Astrocyte (in vitro differentiated cells and primary cell): ENCODE measurements around the gene PTPN5. TPM values are rescaled to one million over a fixed set of nuclear protein-coding genes. Genes with fewer than 3 reads are reported as not detected.

ENCODE experiments used
- DNase-seq: peaks from one replicate; pipeline ENCODE4 v3.0.0-alpha.2; 2010; ENCODE audit warnings: low read depth
- FAIRE-seq: peaks from 2 replicates; lab custom pipeline; 2011; peaks lifted over from hg19 to GRCh38; lab: Jason Lieb, UNC
- H2AFZ ChIP-seq: 2 replicates; pipeline ENCODE4 v1.6.0; 2012; ENCODE audit warnings: low read depth, low read length, inconsistent platforms
- H3K27ac ChIP-seq: 2 replicates; pipeline ENCODE4 v1.5.1; 2011; ENCODE audit warnings: low read depth, low read length, inconsistent platforms
- H3K27me3 ChIP-seq: 2 replicates; pipeline ENCODE4 v1.6.0; 2011; ENCODE audit warnings: low read length, inconsistent platforms; ENCODE audit not compliant: insufficient read depth
- H3K36me3 ChIP-seq: 2 replicates; pipeline ENCODE4 v1.5.1; 2011; ENCODE audit warnings: low read length, inconsistent platforms; ENCODE audit not compliant: insufficient read depth
- H3K4me1 ChIP-seq: 2 replicates; pipeline ENCODE4 v1.5.1; 2011; ENCODE audit warnings: low read length, inconsistent platforms; ENCODE audit not compliant: insufficient read depth
- H3K4me2 ChIP-seq: 2 replicates; pipeline ENCODE4 v1.6.0; 2012; ENCODE audit warnings: low read length, inconsistent platforms
- H3K4me3 ChIP-seq: 2 replicates; pipeline ENCODE4 v1.5.1; 2011; ENCODE audit warnings: low read depth, mild to moderate bottlenecking, low read length, inconsistent platforms; ENCODE audit not compliant: insufficient read depth
- H3K79me2 ChIP-seq: 2 replicates; pipeline ENCODE4 v1.6.0; 2012; ENCODE audit warnings: mild to moderate bottlenecking, low read length, inconsistent platforms; ENCODE audit not compliant: insufficient read depth
- H3K9ac ChIP-seq: 2 replicates; pipeline ENCODE4 v1.6.0; 2012; ENCODE audit warnings: mild to moderate bottlenecking, low read length, inconsistent platforms
- H3K9me3 ChIP-seq: 2 replicates; pipeline ENCODE4 v1.5.1; 2012; ENCODE audit warnings: low read depth, mild to moderate bottlenecking, low read length, inconsistent platforms; ENCODE audit not compliant: insufficient read depth
- H4K20me1 ChIP-seq: 2 replicates; pipeline ENCODE4 v1.6.0; 2012; ENCODE audit warnings: low read length, inconsistent platforms; ENCODE audit not compliant: insufficient read depth
- H3K27ac Mint-ChIP-seq: one replicate; pipeline ENCODE4 v1.8.0; 2021; ENCODE audit warnings: mild to moderate bottlenecking, mixed read lengths; ENCODE audit not compliant: unreplicated experiment
- H3K27me3 Mint-ChIP-seq: one replicate; pipeline ENCODE4 v1.8.0; 2021; ENCODE audit warnings: low read depth, mixed read lengths; ENCODE audit not compliant: unreplicated experiment
- H3K36me3 Mint-ChIP-seq: one replicate; pipeline ENCODE4 v1.8.0; 2021; ENCODE audit warnings: low read depth, mixed read lengths; ENCODE audit not compliant: unreplicated experiment
- H3K4me1 Mint-ChIP-seq: one replicate; pipeline ENCODE4 v1.8.0; 2021; ENCODE audit warnings: low read depth, mixed read lengths; ENCODE audit not compliant: unreplicated experiment
- H3K4me3 Mint-ChIP-seq: one replicate; pipeline ENCODE4 v1.8.0; 2021; ENCODE audit warnings: mild to moderate bottlenecking, moderate library complexity, mixed read lengths; ENCODE audit not compliant: unreplicated experiment
- H3K9me3 Mint-ChIP-seq: one replicate; pipeline ENCODE4 v1.8.0; 2021; ENCODE audit warnings: mild to moderate bottlenecking, mixed read lengths; ENCODE audit not compliant: unreplicated experiment
- CTCF ChIP-seq: IDR thresholded peaks from 2 replicates; pipeline ENCODE4 v1.5.1; 2011; ENCODE audit warnings: low read depth, mild to moderate bottlenecking, inconsistent platforms, low read length, moderate library complexity; ENCODE audit not compliant: insufficient read depth
- EZH2 ChIP-seq: IDR thresholded peaks from 2 replicates; pipeline ENCODE4 v1.6.1; 2012; ENCODE audit warnings: mild to moderate bottlenecking, low read length, inconsistent platforms; ENCODE audit not compliant: insufficient read depth
- total RNA-seq: library from RNA; stranded (reverse); gene quantifications from 2 replicates; pipeline ENCODE4 v1.2.1, GENCODE V29; 2021

Gene PTPN5
- total RNA-seq, 1 donor from 2014 or later: 0.07 TPM

- peak overlapping the region; percentile 97 for H2AFZ ChIP-seq
- H3K36me3 ChIP-seq: no peaks in the 10 kb centered on the region
- DNase-seq: peak; percentile 25
- no peaks in the 10 kb centered on the region for H3K79me2 ChIP-seq
- peak; percentile 17 for FAIRE-seq
- TF ChIP-seq EZH2: no peak
- TF ChIP-seq CTCF: peak; percentile 63
- peak overlapping the region; percentile 87 for H3K4me3 Mint-ChIP-seq
- H3K4me1 Mint-ChIP-seq: peaks cover 2% of the 10 kb centered on the region
- H4K20me1 ChIP-seq: no peaks in the 10 kb centered on the region
- peak overlapping the region; percentile 100 for H3K4me2 ChIP-seq
- no peaks in the 10 kb centered on the region for H3K4me1 ChIP-seq
- peak overlapping the region; percentile 77 for H3K4me3 ChIP-seq
- H3K36me3 Mint-ChIP-seq: no peaks in the 10 kb centered on the region
- H3K27me3 Mint-ChIP-seq: peaks cover 34% of the 10 kb centered on the region
- H3K27me3 ChIP-seq: no peaks in the 10 kb centered on the region
- H3K27ac ChIP-seq: no peak overlapping the region
- H3K9me3 ChIP-seq: no peaks in the 10 kb centered on the region
- H3K9me3 Mint-ChIP-seq: peaks cover 2% of the 10 kb centered on the region
- peak overlapping the region; percentile 82 for H3K9ac ChIP-seq
- H3K27ac Mint-ChIP-seq: no peak overlapping the region
These were observed 69.9 kb downstream of the PTPN5 start for GRCh38 chr11:18721561-18722292.

DNA sequence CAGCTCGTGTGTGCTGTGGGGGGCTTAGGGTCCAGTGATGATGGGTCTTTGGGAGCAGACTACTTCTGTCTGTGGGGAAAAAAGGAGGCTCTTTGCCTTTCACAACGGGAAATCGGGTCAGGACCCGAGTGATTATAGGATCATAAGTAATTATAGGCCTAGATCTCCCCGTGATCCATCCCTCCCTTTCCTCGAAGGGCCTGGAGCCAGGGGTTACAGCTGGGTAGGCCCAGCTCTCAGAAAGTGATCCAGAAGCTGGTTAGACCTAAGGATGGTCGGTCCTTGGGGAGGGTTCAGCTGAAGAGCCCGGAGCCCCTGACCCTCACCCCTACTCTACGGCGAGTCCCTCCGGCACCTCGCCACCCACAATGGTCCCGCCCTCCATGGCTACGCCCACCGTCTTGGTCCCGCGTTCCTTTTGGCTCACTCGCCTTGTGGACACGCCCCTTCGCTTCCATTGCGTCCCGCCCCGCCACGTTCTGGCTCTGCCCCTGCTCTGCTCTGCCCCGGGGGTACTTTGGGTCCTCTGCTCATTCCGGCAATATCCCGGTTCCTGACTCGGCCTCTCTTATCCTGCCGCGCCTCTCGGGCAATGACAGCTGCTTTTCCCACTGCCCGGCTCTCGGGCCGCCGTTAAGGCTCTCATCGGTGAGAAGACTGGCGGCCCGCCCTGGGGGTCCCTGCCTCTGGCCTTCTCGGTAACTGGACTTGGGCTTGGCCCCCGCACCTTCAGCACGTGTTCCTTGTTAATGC is 70.6 kb downstream of the PTPN5 start:
- H3K4me1 ChIP-seq: no peaks in the 10 kb centered on the region
- no peak overlapping the region for H3K27ac ChIP-seq
- no peaks in the 10 kb centered on the region for H3K36me3 ChIP-seq
- DNase-seq (peak; percentile 51), FAIRE-seq (no peak)
- H3K9me3 ChIP-seq: no peaks in the 10 kb centered on the region
- Mint-ChIP-seq H3K36me3 (no peaks in the 10 kb centered on the region), H3K27ac (no peak overlapping the region), H3K4me1 (peaks cover 2% of the 10 kb centered on the region), H3K27me3 (peaks cover 40% of the 10 kb centered on the region), H3K4me3 (peak overlapping the region; percentile 87), H3K9me3 (peaks cover 2% of the 10 kb centered on the region)
- peak overlapping the region; percentile 100 for H3K4me2 ChIP-seq
- TF ChIP-seq EZH2 (no peak), CTCF (no peak)
- no peaks in the 10 kb centered on the region for H3K79me2 ChIP-seq
- H3K27me3 ChIP-seq: no peaks in the 10 kb centered on the region
- H3K9ac ChIP-seq: peak overlapping the region; percentile 82
- H4K20me1 ChIP-seq: no peaks in the 10 kb centered on the region
- peak overlapping the region; percentile 97 for H2AFZ ChIP-seq
- peak overlapping the region; percentile 77 for H3K4me3 ChIP-seq
